Measurements from ENCODE around the gene RPL10. TPM values are rescaled to one million over a fixed set of nuclear protein-coding genes. Genes with fewer than 3 reads are reported as not detected.

RPL10 gene
- total RNA-seq, 6 experiments from 2014 or later, result 899 to 1,899 (median 1,157) TPM

DNA sequence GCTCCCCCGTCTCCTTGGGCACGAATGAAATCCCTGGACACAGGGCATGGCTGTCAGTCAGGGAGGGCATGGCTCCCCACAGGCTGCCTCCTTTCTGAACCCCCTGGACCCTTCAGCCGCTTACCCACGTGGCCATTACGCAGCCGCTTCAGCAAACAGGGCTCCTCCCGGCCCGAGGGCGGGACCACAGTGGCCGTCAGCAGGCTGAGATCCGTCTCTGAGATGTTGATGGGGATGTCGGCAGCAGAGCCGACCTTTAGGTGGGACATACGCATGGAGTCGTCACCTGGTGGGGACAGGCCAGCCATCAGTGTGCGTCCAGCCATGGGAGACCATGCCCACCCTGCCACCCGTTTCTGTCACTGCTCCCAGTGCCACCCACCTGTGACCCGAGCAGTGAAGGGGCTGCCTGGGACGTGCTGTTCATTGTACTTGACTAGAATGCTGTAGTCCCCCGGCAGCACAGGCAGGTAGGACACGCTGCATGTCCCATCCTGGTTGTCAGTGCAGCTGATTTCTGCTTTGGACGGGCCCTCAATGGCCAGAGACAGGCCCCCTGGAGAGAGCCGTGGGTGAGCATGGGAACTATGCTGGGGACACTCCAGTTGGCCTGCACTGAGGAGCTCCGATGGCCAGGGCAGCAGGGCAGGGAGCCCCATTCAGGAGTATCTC, 44.9 kb upstream of the RPL10 start:
- no peak overlapping the region for H3K27ac ChIP-seq
- no peak for DNase-seq

GRCh38 chrX:154354013-154354412, 44.2 kb upstream of the RPL10 start:
- no peak for DNase-seq
- WGBS (ENCODE audit: insufficient coverage, low coverage, low lambda C conversion rate, missing lambda C conversion rate), result no CpG with 5 or more reads among the region's 14 CpGs
- no peak for ATAC-seq

More for the DNA sequence above, 44.9 kb upstream of the RPL10 start:
- Histone ChIP-seq H3K4me1 (peaks cover 0 to 3% (median under 1%) of the 10 kb centered on the region in 4 donors), H3K36me3 (peaks cover 0 to 4% (median 0%) of the 10 kb centered on the region in 4 donors), H3K27me3 (no peaks in the 10 kb centered on the region), H3K4me3 (no peak overlapping the region), H3K9me3 (no peaks in the 10 kb centered on the region)
- no peak for TF ChIP-seq CTCF (IDR thresholded peaks at IDR 0.05)
- TF ChIP-seq POLR2A (IDR thresholded peaks at IDR 0.05), result no peak
- no peak for ATAC-seq
- intact Hi-C loops (cut with DNase I), result no loop called here
- no CpG with 5 or more reads among the region's 24 CpGs for WGBS (ENCODE audit: insufficient coverage, low coverage, low lambda C conversion rate, missing lambda C conversion rate)

DNA sequence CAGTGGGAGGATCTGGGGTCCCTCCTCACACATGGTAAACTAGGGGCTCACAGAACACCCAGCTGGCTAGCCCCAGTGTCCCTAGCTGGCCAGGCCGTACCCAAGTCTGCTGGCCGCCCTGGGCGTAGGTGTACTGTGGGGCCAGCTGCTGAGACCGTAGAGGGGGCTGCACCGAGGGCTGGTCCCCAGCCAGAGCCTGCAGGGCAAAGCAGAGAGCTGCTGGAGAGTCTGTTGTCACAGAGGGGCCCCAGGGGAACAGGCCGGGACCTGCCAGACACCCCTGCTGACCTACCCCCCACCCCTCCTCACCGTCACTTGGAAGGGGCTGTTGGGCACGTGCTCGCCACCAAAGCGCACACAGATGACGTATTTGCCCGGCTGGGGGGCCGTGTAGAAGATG, 43.7 kb upstream of the RPL10 start:
- TF ChIP-seq POLR2A (IDR thresholded peaks at IDR 0.05) (no peak), CTCF (IDR thresholded peaks at IDR 0.05) (no peak)
- no CpG with 5 or more reads among the region's 13 CpGs for WGBS (ENCODE audit: insufficient coverage, low coverage, low lambda C conversion rate, missing lambda C conversion rate)
- H3K27me3 ChIP-seq, result no peaks in the 10 kb centered on the region
- intact Hi-C loops (cut with DNase I), result no loop called here
- H3K36me3 ChIP-seq, result peaks cover 0 to 4% (median 0%) of the 10 kb centered on the region in 4 donors
- DNase-seq (no peak), ATAC-seq (no peak)
- H3K4me1 ChIP-seq, result peaks cover 0 to 5% (median 1%) of the 10 kb centered on the region in 4 donors
- H3K4me3 ChIP-seq, result no peak overlapping the region
- H3K9me3 ChIP-seq, result no peaks in the 10 kb centered on the region
- no peak overlapping the region for H3K27ac ChIP-seq

More at GRCh38 chrX:154354013-154354412, 44.2 kb upstream of the RPL10 start:
- peaks cover 0 to 5% (median 1%) of the 10 kb centered on the region in 4 donors for H3K4me1 ChIP-seq
- no peaks in the 10 kb centered on the region for H3K27me3 ChIP-seq
- peaks cover 0 to 4% (median 0%) of the 10 kb centered on the region in 4 donors for H3K36me3 ChIP-seq
- TF ChIP-seq POLR2A (IDR thresholded peaks at IDR 0.05) (no peak), CTCF (IDR thresholded peaks at IDR 0.05) (no peak)
- H3K9me3 ChIP-seq, result no peaks in the 10 kb centered on the region
- H3K27ac ChIP-seq, result no peak overlapping the region
- no peak overlapping the region for H3K4me3 ChIP-seq
- intact Hi-C loops (cut with DNase I), result no loop called here

- H3K4me1 ChIP-seq, result peaks cover 0 to 5% (median 1%) of the 10 kb centered on the region in 4 donors
- TF ChIP-seq CTCF (IDR thresholded peaks at IDR 0.05) (no peak), POLR2A (IDR thresholded peaks at IDR 0.05) (no peak)
- H3K9me3 ChIP-seq, result no peaks in the 10 kb centered on the region
- H3K36me3 ChIP-seq, result no peaks in the 10 kb centered on the region
- no peak for ATAC-seq
- no peaks in the 10 kb centered on the region for H3K27me3 ChIP-seq
- intact Hi-C loops (cut with DNase I), result no loop called here
- DNase-seq, result no peak
- no peak overlapping the region for H3K27ac ChIP-seq
- no peak overlapping the region for H3K4me3 ChIP-seq
- 90% methylated on average over 4 of the region's 30 CpGs for WGBS (ENCODE audit: insufficient coverage, low coverage, low lambda C conversion rate, missing lambda C conversion rate)
Observed at GRCh38 chrX:154355094-154355775, 42.9 kb upstream of the RPL10 start.

Measured in right lobe of liver (tissue), 6 donors.